Measurements from ENCODE around the gene GSTCD. TPM values are rescaled to one million over a fixed set of nuclear protein-coding genes. Genes with fewer than 3 reads are reported as not detected.
A peak's percentile ranks its signal among the peaks of the same experiment; 100 is the strongest.
"Not testable (repeated sequence)": the region's sequence is repeated elsewhere in the genome, so short reads cannot be mapped to it uniquely, and the experiment has no call there.

The GSTCD gene
- total RNA-seq, 1 donor from 2014 or later = 26.1 TPM

DNA sequence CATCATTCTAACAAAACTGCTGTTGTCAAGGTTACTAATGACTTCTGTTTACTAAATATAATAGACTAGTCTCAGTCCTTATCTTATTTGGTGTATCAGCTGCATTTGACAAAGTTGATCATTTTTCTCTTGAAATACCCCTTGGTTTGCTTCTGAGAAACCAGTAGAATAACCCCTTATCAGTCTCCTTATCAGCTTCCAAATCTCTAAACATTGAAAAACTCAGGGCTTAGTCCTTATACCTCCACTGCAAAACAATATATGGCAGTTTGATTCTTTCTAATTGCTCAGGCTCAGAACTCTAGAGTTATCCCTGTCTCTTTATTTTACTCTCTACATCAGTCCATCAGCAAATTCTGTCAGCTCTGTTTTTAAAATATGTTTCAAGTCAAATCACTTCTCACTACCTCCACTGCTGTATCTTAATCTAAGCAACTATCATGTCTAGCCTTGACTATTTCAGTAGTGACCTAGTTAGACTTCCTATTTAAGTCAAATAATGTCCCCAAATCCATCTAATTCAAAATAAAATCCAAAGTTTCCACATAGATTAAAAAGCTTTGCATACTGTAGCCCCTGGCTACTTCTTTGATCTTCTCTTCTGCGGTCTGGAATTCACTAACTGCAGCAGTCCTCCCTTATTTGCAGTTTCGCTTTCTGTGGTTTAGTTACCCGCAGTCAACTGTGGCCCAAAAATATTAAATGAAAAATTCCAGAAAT lies 99.6 kb downstream of the GSTCD start:
- no peak for DNase-seq

DNA sequence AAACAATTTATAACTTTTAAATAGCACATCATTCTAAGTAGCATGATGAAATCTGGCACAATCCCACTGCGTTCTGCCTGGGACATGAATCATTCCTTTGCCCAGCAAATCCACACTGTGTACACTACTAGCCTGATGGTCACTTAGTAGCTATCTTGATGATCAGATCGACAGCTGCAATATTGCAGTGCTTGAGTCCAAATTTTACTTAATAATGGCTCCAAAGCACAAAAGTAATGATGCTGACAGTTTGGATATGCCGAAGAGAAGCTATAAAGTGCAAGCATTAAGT lies 100.1 kb downstream of the GSTCD start:
- no peak for DNase-seq

DNA sequence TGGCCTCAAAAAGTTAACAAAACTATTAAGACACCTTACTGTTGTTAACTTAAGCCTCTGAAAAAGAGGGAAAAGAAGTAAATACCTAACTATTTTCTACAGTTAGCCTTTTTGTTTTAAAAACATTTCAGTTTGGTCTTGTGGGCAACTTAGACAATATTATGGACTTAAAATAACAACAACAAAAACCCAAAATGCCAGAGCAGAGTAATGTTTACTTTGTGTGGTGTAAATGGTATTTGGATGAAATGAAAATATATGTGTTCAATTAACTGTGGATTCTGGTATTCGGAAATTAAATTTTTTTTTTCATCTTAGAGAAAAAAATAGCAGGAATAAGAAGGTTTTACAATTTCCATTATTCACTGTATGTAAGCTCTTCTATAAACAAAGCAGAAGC lies 107.1 kb downstream of the GSTCD start:
- DNase-seq = no peak

DNA sequence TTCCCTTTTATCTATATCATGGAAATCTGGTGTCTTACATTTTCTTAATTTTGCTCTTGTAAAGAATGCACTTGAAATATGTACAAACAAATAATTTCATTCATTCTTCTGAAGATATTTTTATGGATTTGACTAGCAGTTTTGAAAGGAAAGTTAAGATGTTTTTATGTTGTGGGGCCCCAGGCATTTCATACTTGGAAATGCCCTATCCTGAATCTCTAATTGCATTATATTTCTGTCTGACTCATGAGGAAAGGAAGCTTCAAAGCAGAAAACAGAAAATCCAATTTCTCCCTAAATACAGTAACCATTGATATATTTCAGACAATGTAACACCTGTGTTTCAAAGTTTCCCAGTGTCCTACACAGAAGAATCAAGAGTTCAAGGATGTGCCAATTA lies 113.5 kb downstream of the GSTCD start:
- DNase-seq = no peak

DNA sequence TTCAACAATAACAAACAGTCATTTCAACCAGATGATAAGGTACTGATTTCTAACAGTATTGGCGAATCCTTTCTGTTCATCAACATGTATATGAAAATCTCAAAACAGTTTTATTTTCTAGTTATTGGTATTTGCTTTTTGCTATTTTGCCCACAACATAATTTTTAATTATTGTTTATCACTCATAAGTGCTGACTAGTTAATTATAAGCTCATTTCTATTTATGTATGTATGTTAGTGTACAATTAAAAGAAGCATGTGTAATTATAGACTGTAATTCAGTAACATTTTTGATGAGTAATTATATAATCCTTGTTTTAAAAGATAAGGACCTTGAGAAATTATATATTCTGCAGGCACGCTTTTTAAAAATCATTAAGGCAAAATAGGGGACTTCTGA lies 119.5 kb downstream of the GSTCD start:
- DNase-seq = no peak

DNA sequence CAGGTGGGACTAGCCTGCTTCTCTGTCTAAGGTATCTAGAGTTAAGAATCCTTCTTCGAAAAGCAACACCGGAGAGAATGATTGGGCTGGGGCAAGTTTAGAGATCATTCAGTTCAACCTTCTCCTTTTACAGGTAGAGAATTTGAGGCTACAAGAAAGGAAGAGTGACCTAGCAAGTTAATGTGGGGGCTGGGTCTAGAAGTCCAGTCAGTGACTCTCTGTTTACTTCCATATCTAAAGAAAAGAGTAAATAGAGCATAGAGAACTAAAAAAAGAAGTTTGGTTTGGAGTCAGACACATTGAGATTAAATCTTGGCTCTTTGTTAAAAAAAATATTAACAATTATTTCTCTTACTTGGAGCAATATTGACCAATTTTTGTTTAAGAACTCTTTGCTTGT lies 122.6 kb downstream of the GSTCD start:
- DNase-seq = no peak

DNA sequence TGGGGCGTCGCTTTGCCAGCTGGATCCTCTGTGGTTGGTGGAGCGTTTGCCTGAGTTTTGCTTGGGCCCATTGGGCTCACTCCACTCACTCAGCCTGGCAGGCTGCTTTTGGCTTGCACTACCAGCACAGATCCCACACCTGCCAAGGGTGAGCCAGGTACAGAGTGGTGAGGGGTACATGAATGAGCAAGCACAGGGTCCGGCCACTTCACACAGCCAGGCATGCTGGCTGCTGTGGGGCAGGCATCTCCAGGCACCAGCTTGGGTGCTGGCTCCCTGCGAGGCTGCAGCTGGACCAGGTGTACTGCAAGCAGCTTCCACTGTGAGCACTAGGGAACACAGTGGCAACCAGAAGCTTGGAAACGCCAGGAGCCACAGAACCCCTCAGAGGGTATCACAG lies 126.6 kb downstream of the GSTCD start:
- no peak for DNase-seq

DNA sequence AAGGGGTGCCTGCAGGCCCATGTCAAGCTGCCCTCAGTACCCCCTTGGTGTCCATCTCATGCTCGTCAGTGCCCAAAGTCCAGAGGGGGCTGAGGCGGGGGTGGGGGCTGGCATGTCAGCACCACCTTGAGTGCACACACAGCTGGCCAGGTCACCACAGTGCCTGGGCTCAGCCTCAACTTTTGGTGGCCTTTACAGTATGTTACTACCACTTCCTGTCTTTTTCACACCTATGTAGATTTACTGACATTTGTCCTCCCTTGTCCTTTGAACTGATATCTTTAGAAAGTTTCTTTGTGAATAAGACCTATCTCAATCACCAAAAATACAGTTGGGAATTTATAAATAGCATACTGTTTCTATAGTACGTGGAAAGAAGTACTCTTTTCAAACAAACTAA lies 128.0 kb downstream of the GSTCD start:
- no peak for DNase-seq

DNA sequence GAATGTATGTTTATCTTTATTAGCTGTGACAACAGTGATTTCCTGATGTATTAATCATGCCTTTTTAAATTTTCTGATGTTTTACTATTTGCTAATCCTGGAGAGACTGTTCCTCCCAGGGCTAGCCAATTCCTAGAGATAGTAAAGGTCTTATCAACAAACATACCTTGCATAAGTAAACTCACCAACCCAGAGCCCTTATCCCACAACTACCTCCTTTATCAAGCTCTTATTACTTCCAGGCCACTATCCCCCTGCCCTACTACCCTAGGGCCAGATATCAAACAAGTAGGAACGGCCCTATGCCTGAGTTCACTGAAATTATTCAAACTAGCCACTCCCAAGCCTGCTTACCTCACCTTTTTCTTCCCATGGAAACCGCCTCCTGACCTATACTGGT lies 128.5 kb downstream of the GSTCD start:
- no peak for DNase-seq

DNA sequence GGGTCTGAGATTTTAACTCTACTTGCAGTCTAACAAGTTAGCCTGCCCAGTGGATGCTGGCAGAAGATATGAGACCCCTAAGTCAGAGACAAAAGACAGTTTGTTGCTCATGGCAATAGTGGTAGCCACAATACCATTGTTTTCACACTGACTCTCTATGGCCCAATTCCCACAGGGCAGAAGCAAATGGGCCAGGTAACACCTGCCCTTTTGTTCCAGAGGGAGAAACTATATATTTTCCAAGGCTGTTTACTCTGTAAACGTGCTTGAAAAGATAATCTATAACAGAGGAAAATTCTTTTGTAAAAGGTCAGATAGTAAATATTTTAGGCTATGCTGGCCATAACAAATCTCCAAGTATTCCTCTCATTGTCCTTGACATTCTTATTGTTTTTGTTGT lies 129.5 kb downstream of the GSTCD start:
- DNase-seq = no peak

DNA sequence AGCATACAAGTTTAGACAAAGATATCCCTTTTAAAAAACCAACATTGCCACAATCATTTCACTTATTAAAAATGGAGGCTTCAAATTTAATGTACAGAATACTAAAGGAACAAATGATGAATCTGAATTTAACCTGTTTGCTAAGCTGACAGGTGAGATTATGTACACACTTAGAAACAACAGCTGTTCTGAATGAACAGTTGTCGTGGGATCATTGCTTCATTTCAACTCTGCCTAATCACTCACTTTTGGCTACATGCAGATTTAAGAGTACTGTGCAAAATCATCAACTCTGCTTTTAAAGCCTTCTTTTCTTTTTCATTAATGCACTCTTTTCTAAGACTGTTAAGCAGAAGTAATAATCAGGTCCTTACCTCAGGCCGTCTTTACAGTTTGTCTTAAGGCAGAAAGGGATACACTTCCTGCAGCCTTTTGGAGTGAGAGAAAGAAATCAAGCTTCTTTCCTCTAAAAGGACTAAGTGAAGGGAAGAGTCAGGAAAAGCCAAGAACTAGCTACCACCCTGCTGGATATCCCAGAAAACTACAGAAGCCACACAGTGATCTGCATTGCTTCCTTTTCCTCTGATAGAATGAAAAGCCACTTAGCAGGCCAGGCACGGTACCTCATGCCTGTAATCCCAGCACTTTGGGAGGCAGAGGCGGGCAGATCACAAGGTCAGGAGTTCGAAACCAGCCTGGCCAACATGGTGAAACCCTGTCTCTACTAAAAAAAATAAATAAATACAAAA lies 132.0 kb downstream of the GSTCD start:
- peak; percentile 46 for DNase-seq

DNA sequence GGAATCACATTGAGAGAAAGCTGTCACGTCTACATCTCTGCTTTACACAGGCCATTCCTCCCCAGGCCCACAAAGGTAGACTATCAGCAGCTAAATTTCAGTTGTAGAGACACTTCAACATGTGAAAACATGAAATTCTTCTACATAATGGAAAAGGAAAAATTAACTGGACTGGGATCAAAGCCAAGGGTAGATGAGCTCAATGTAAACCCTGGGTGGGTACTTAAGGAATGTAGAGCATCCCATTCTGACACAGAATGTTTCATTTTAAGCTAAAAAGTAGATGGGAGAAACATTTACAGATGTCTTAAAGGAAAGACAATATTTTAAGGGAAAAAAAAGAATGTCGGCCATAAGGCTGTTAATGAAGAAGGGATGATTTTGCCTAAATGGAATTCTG lies 135.4 kb downstream of the GSTCD start:
- DNase-seq = peak; percentile 27

DNA sequence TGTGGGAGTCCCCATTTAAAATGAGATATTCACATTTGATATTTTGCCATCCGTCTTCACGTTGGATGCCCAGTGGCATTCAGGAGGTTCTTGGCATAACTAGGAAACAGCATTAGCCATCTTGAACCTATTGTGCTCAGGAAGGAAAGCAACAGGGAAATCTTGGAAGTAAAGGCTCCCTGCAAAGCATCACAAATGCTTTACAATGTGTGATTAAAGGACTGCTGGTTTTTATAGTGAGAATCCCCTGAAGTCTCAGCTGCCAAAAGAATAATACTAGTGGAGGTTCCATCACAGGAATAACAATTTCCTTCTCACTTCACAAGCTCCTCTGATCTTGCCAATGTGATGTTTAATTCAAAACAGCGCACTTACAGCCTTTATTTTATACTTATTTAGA lies 137.0 kb downstream of the GSTCD start:
- no peak for DNase-seq

DNA sequence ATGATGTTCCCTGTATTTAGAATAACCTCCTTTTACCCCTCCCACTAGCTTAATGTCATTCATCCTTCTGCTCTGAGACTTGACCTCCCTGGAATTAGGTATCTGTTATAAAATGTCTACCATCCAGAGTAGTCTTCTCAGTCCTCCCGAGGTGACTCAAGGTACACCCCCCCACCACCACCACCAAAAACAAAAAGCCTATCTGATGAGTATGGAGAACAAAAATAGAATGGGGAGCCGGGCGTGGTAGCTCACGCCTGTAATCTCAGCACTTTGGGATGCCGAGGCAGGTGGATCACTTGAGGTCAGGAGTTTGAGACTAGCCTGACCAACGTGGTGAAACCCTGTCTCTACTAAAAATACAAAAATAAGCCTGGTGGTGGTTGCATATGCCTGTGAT lies 139.8 kb downstream of the GSTCD start:
- DNase-seq = not testable (repeated sequence)

DNA sequence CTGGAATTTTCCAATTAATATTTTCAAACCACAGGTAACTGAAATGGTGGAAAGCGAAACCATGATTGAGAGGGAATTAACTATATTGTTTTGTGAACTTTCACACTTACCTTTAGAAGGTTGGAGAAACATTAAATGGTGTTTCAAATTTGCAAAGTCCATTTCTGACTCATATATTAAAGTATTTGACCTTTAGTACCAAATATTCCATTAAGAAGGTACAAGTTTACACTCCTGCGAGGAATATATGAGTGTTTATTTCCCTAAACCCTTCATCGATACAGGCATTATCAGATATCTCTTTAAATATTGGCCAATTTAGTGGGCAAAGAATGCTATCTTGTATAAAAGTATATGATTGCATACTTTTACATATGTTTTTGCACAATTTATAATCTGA lies 142.6 kb downstream of the GSTCD start:
- DNase-seq = no peak

DNA sequence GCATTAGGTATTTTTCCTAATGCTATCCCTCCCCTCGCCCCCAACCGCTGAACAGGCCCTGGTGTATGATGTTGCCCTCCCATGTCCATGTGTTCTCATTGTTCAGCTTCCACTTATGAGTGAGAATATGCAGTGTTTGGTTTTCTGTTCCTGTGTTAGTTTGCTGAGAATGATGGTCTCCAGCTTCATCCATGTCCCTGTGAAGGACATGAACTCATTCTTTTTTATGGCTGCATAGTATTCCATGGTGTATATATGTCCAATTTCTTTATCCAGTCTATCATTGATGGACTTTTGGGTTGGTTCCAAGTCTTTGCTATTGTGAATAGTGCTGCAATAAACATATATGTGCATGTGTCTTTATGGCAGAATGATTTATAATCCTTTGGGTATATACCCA lies 143.6 kb downstream of the GSTCD start:
- DNase-seq = not testable (repeated sequence)

DNA sequence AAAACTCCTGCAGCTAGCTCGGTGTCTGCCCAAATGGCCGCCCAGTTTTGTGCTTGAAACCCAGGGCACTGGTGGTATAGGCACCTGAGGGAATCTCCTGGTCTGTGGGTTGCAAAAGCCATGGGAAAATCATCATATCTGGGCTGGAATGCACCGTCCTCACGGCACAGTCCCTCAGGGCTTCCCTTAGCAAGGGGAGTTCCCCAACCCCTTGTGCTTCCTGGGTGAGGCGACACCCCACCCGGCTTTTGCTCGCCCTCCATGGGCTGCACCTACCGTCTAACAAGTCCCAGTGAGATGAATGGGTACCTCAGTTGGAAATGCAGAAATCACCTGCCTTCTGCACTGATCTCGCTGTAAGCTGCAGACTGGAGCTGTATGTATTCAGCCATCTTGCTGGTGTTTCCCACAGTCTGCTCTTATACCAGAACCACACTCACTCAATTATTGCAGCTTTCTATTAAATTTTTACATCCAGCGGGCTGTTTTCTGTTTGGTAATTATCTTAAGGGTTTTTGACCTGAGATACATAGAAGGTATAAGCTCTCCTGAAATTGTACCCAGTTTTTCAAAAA lies 150.0 kb downstream of the GSTCD start:
- no peak for DNase-seq

DNA sequence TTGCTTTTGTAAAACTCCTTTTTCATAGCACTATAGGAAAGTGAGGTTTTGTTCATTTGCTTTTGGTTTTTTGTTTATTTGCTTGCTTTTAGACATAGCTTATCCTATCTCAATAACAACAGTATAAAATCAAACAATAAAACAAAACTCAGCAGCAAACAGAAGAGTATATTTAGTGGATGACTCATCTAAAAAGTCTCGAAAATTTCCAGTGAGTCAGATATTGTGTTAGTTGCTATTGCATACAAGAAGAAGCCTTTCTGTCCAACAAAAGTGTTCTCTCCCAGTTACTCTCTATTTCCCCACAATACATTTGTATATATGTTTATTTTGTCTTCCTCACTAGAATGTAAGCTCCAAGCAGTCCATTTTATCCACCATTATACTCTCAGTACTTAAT lies 150.6 kb downstream of the GSTCD start:
- no peak for DNase-seq

DNA sequence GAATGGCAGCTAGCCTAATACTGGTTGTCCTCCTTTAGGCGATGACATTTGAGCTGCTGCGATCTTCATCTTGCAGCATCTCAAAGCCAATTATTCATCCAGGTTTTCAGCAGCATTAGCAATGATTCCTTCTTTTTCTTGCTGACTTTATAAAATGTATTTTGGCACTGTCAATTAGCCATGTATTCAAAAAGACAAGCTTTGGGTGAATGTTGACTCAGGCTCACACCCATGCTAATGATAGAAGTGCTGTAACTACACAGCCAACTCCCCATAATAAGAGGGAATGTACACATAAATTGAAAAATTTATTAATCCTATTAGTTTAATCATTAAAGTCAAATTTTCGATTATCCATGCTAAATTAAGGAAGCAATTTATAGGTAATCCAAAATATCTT lies 162.4 kb downstream of the GSTCD start:
- no peak for DNase-seq

DNA sequence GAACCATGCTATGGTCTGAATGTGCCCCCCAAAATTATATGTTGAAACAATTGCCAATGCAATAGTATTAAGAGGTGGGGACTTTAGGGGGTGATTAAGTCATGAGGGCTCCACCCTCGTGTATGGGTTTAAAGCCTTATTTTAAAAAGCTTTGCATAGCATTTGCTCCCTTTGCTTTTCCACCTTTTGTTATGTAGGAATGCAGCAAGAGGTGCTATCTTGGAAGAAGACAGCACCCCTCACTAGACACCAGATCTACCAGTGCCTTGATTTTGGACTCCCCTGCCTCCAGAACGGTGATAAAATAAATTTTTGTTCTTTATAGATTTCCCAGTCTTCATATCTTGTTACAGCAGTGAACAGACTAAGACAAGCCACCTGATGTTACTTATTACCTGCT lies 163.4 kb downstream of the GSTCD start:
- no peak for DNase-seq

DNA sequence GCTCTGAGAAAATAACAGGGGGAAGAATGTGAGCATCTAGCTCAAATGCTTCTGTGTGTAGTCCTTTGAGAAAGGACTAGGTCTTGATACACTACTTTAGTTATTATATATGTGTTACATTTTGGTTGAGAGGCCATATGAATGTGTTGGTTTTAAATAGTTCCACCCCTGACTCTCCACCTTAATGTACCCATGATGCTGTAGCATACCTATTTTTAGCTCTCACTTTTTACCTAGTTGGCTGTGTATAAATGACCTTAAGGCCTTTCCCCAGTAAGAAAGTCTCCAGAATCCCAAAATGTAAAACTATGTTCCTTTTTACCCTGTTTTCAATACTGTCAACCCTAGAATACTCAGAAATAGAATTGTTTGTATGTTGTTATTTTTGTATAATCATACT lies 166.6 kb downstream of the GSTCD start:
- no peak for DNase-seq

DNA sequence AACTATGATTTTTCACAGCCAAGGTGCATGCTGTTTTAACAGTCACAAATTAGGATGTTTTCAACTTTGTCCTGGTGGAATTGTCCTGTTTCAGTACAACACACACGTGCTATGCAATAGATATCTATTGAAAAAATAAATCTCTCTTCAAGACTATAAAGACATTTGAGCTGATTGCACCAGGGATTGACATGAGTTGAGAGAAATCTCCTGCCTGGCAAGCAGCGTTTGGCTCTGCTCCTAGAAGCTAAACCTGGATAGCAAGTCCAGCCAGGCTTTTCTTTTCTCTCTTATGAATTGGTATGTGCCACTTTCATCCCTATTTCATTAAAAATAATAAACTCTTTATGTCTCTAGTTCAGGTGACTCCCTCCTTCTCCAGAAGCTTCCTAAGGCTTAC lies 170.1 kb downstream of the GSTCD start:
- no peak for DNase-seq

DNA sequence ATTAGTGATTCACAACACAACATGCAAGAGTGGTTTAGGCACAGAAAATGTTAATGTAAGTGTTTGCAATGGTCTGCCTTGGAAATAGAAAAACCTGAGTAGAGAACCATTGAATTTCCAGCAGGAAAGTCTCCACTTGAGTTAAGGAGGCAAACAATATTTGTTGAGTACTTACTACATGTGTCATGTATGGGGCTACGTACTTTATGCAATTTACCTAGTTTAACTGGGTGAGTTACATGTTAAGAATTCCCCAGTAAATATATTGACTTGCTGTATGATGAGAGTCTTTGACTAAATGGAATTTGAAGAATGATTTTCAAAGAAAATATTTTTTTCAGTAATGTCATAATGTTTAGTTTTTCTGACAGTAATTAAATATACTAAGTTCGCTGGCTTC lies 178.9 kb downstream of the GSTCD start:
- no peak for DNase-seq
